Large intestine (tissue), 3 donors: ENCODE results near the gene RXFP2. TPM values are rescaled to one million over a fixed set of nuclear protein-coding genes. Genes with fewer than 3 reads are reported as not detected.
A peak's percentile ranks its signal among the peaks of the same experiment; 100 is the strongest.

Experiments
- DNase-seq, 2 donors: peaks; one replicate each; pipeline versions ENCODE4 v3.0.0 to v3.0.0-alpha.2; 2013
- H3K27ac ChIP-seq: one replicate; pipeline ENCODE4 v1.5.1; 2013; ENCODE audit warnings: low read length
- H3K27me3 ChIP-seq: 2 replicates; pipeline ENCODE4 v1.6.1; 2013; ENCODE audit warnings: low read length; ENCODE audit not compliant: control insufficient read depth, insufficient read depth
- H3K36me3 ChIP-seq: 2 replicates; pipeline ENCODE4 v1.6.1; 2013; ENCODE audit warnings: low read length; ENCODE audit not compliant: control insufficient read depth, insufficient read depth
- H3K4me1 ChIP-seq: one replicate; pipeline ENCODE4 v1.6.1; 2013; ENCODE audit warnings: low read length; ENCODE audit not compliant: control insufficient read depth, insufficient read depth
- H3K4me3 ChIP-seq: one replicate; pipeline ENCODE4 v1.5.1; 2013; ENCODE audit warnings: low read length
- H3K9me3 ChIP-seq: one replicate; pipeline ENCODE4 v1.6.1; 2013; ENCODE audit warnings: mild to moderate bottlenecking, low read depth, low read length, moderate library complexity; ENCODE audit not compliant: control insufficient read depth
- WGBS: methylation state at CpG from one replicate; pipeline ENCODE4 v1.1.5; 2013; ENCODE audit warnings: low lambda C conversion rate; ENCODE audit not compliant: insufficient coverage; 5-methylcytosine and 5-hydroxymethylcytosine counted together
- polyA plus RNA-seq: library from polyadenylated mRNA; unstranded; fragments of 120-200 nt; gene quantifications from one replicate; pipeline ENCODE4 v1.2.1, GENCODE V29; 2013

RXFP2 gene
- polyA plus RNA-seq, 1 donor, result not detected

GRCh38 chr13:31765138-31765785 is 25.9 kb downstream of the RXFP2 start:
- peaks cover 4% of the 10 kb centered on the region for H3K27me3 ChIP-seq
- WGBS, result no CpG with 5 or more reads among the region's 2 CpGs
- no peak overlapping the region for H3K4me3 ChIP-seq
- H3K4me1 ChIP-seq, result no peaks in the 10 kb centered on the region
- H3K9me3 ChIP-seq, result no peaks in the 10 kb centered on the region
- no peaks in the 10 kb centered on the region for H3K36me3 ChIP-seq
- no peak for DNase-seq
- H3K27ac ChIP-seq, result no peak overlapping the region

GRCh38 chr13:31767175-31767900 is 28.0 kb downstream of the RXFP2 start:
- Histone ChIP-seq H3K27ac (no peak overlapping the region), H3K4me1 (no peaks in the 10 kb centered on the region), H3K4me3 (no peak overlapping the region), H3K9me3 (no peaks in the 10 kb centered on the region), H3K27me3 (peaks cover 4% of the 10 kb centered on the region), H3K36me3 (no peaks in the 10 kb centered on the region)
- WGBS, result 60% methylated on average over 1 of the region's 4 CpGs
- no peak for DNase-seq

- Histone ChIP-seq H3K27me3 (peaks cover 2% of the 10 kb centered on the region), H3K4me1 (no peaks in the 10 kb centered on the region), H3K27ac (no peak overlapping the region), H3K4me3 (no peak overlapping the region), H3K36me3 (no peaks in the 10 kb centered on the region), H3K9me3 (no peaks in the 10 kb centered on the region)
- whole genome bisulfite sequencing, result no CpG with 5 or more reads among the region's 1 CpG
- DNase-seq, result no peak
Observed at GRCh38 chr13:31768351-31768750, 29.0 kb downstream of the RXFP2 start.

GRCh38 chr13:31769575-31769974 is 30.2 kb downstream of the RXFP2 start:
- Histone ChIP-seq H3K4me3 (no peak overlapping the region), H3K27me3 (peaks cover 2% of the 10 kb centered on the region), H3K36me3 (no peaks in the 10 kb centered on the region), H3K4me1 (no peaks in the 10 kb centered on the region), H3K27ac (no peak overlapping the region), H3K9me3 (no peaks in the 10 kb centered on the region)
- DNase-seq, result no peak
- 100% methylated on average over 1 of the region's 4 CpGs for WGBS

- no peak overlapping the region for H3K4me3 ChIP-seq
- H3K36me3 ChIP-seq, result no peaks in the 10 kb centered on the region
- H3K9me3 ChIP-seq, result no peaks in the 10 kb centered on the region
- peaks cover 2% of the 10 kb centered on the region for H3K27me3 ChIP-seq
- no peak for DNase-seq
- H3K27ac ChIP-seq, result no peak overlapping the region
- peaks cover 3% of the 10 kb centered on the region for H3K4me1 ChIP-seq
- no CpG with 5 or more reads among the region's 4 CpGs for WGBS
Observed at GRCh38 chr13:31772231-31772630, 32.9 kb downstream of the RXFP2 start.

- no peak for DNase-seq
- H3K4me3 ChIP-seq, result no peak overlapping the region
- no peak overlapping the region for H3K27ac ChIP-seq
- no CpG with 5 or more reads among the region's 4 CpGs for WGBS
- H3K36me3 ChIP-seq, result no peaks in the 10 kb centered on the region
- H3K4me1 ChIP-seq, result peaks cover 3% of the 10 kb centered on the region
- no peaks in the 10 kb centered on the region for H3K9me3 ChIP-seq
- H3K27me3 ChIP-seq, result no peaks in the 10 kb centered on the region
Observed at GRCh38 chr13:31773538-31773937, 34.2 kb downstream of the RXFP2 start.

GRCh38 chr13:31774186-31774750 is 34.9 kb downstream of the RXFP2 start:
- WGBS, result no CpG with 5 or more reads among the region's 5 CpGs
- peaks cover 3% of the 10 kb centered on the region for H3K4me1 ChIP-seq
- no peaks in the 10 kb centered on the region for H3K36me3 ChIP-seq
- H3K27me3 ChIP-seq, result no peaks in the 10 kb centered on the region
- peak; percentile 52 to 74 for DNase-seq
- H3K27ac ChIP-seq, result no peak overlapping the region
- H3K9me3 ChIP-seq, result no peaks in the 10 kb centered on the region
- H3K4me3 ChIP-seq, result no peak overlapping the region

GRCh38 chr13:31775148-31775547 is 35.8 kb downstream of the RXFP2 start:
- peaks cover 3% of the 10 kb centered on the region for H3K4me1 ChIP-seq
- H3K4me3 ChIP-seq, result no peak overlapping the region
- WGBS, result no CpG with 5 or more reads among the region's 2 CpGs
- H3K9me3 ChIP-seq, result no peaks in the 10 kb centered on the region
- no peaks in the 10 kb centered on the region for H3K36me3 ChIP-seq
- H3K27me3 ChIP-seq, result no peaks in the 10 kb centered on the region
- DNase-seq, result no peak
- no peak overlapping the region for H3K27ac ChIP-seq

- no peak overlapping the region for H3K4me3 ChIP-seq
- no CpG with 5 or more reads among the region's 3 CpGs for WGBS
- peaks cover 3% of the 10 kb centered on the region for H3K4me1 ChIP-seq
- H3K9me3 ChIP-seq, result no peaks in the 10 kb centered on the region
- no peak for DNase-seq
- no peak overlapping the region for H3K27ac ChIP-seq
- no peaks in the 10 kb centered on the region for H3K36me3 ChIP-seq
- H3K27me3 ChIP-seq, result peaks cover 1% of the 10 kb centered on the region
Observed at GRCh38 chr13:31775686-31776085, 36.4 kb downstream of the RXFP2 start.

- Histone ChIP-seq H3K4me1 (no peaks in the 10 kb centered on the region), H3K9me3 (no peaks in the 10 kb centered on the region), H3K27ac (no peak overlapping the region), H3K27me3 (peaks cover 5% of the 10 kb centered on the region), H3K36me3 (no peaks in the 10 kb centered on the region), H3K4me3 (no peak overlapping the region)
- WGBS, result no CpG with 5 or more reads among the region's 4 CpGs
- no peak for DNase-seq
Observed at GRCh38 chr13:31781064-31781463, 41.7 kb downstream of the RXFP2 start.
